SK-N-SH (cell line): ENCODE data around the gene AOC1. TPM values are rescaled to one million over a fixed set of nuclear protein-coding genes. Genes with fewer than 3 reads are reported as not detected.

Source experiments
- CTCF ChIA-PET: fragments of 300-600, 350-600 bp; formaldehyde crosslinking; extraction: SDS; loops from one replicate; lab custom pipeline; 2021; lab: Yijun Ruan, JAX
- POLR2A ChIA-PET: fragments of 350-600 bp; sonication (Branson Sonifier 250); formaldehyde crosslinking; extraction: SDS; loops from one replicate; lab custom pipeline; 2020; ENCODE audit warnings: antibody characterized with exemption, inconsistent platforms; lab: Yijun Ruan, JAX
- DNase-seq: peaks from one replicate; pipeline ENCODE4 v3.0.0; 2012
- H2AFZ ChIP-seq: fragments of 200-600 bp; sonication (generic); 2 replicates; pipeline ENCODE4 v1.8.1; 2016; ENCODE audit warnings: antibody characterized with exemption, mild to moderate bottlenecking, low read depth
- H3F3A ChIP-seq: fragments of 200-600 bp; sonication (generic); replicated peaks from 2 replicates; pipeline ENCODE3; 2016; ENCODE audit warnings: antibody characterized with exemption, mild to moderate bottlenecking; ENCODE audit not compliant: insufficient read depth
- H3K27ac ChIP-seq, 2 experiments: fragments of 200-500 bp in 1 of 2; fragments of 200-600 bp in 1 of 2; sonication (Bioruptor generic) in 1 of 2; sonication (generic), shearing (Covaris generic) in 1 of 2; 2 replicates each; pipeline versions ENCODE4 v1.5.1 to v1.6.1; 2014 to 2016; ENCODE audit warnings: low read depth in 2 of 2, inconsistent platforms in 1 of 2, low read length in 1 of 2, mild to moderate bottlenecking in 1 of 2, mixed read lengths in 1 of 2
- H3K27me3 ChIP-seq: fragments of 200-600 bp; sonication (generic), shearing (Covaris generic); 2 replicates; pipeline ENCODE4 v1.6.1; 2016; ENCODE audit warnings: mixed run types; ENCODE audit not compliant: insufficient read depth
- H3K36me3 ChIP-seq, 2 experiments: fragments of 200-500 bp in 1 of 2; fragments of 200-600 bp in 1 of 2; sonication (Bioruptor generic) in 1 of 2; sonication (generic) in 1 of 2; replicated peaks in 1 of 2; 2 replicates each; pipeline versions ENCODE3 to v1.5.1; 2014 to 2016; ENCODE audit warnings: low read length in 1 of 2, mild to moderate bottlenecking in 1 of 2; ENCODE audit not compliant: insufficient read depth in 2 of 2, control insufficient read depth in 1 of 2
- H3K4me1 ChIP-seq, 2 experiments: fragments of 200-500 bp in 1 of 2; fragments of 200-600 bp in 1 of 2; sonication (Bioruptor generic) in 1 of 2; sonication (generic), shearing (Covaris generic) in 1 of 2; 2 replicates each; pipeline versions ENCODE4 v1.5.1 to v1.6.1; 2014 to 2016; ENCODE audit warnings: low read depth in 1 of 2, low read length in 1 of 2, mixed run types in 1 of 2; ENCODE audit not compliant: insufficient read depth in 2 of 2, control insufficient read depth in 1 of 2
- H3K4me2 ChIP-seq: fragments of 200-600 bp; sonication (generic), shearing (Covaris generic); 2 replicates; pipeline ENCODE4 v1.6.1; 2017; ENCODE audit warnings: mixed run types
- H3K4me3 ChIP-seq, 2 experiments: fragments of 200-500 bp in 1 of 2; fragments of 200-600 bp in 1 of 2; sonication (Bioruptor generic) in 1 of 2; sonication (generic), shearing (Covaris generic) in 1 of 2; 2 replicates each; pipeline versions ENCODE4 v1.5.1 to v1.8.1; 2014 to 2016; ENCODE audit warnings: low read depth in 2 of 2, inconsistent platforms in 1 of 2, low read length in 1 of 2, mild to moderate bottlenecking in 1 of 2, mixed read lengths in 1 of 2, moderate library complexity in 1 of 2
- H3K79me2 ChIP-seq: fragments of 200-600 bp; sonication (generic); 2 replicates; pipeline ENCODE4 v1.8.1; 2017; ENCODE audit warnings: mild to moderate bottlenecking; ENCODE audit not compliant: insufficient read depth
- H3K9ac ChIP-seq: fragments of 200-600 bp; sonication (generic); 2 replicates; pipeline ENCODE4 v1.6.1; 2017; ENCODE audit warnings: mixed run types
- H3K9me2 ChIP-seq: fragments of 200-600 bp; sonication (generic); 2 replicates; pipeline ENCODE4 v1.6.1; 2017; ENCODE audit warnings: mixed run types
- H3K9me3 ChIP-seq: fragments of 200-600 bp; sonication (generic); 2 replicates; pipeline ENCODE4 v1.6.1; 2017; ENCODE audit warnings: mixed run types, mild to moderate bottlenecking, moderate library complexity
- H4K20me1 ChIP-seq: fragments of 200-600 bp; sonication (generic); 2 replicates; pipeline ENCODE4 v1.6.1; 2017; ENCODE audit warnings: mild to moderate bottlenecking, mixed run types; ENCODE audit not compliant: insufficient read depth
- CHD2 ChIP-seq: fragments of 150-350 bp; IDR thresholded peaks from 2 replicates; pipeline ENCODE4 v1.6.1; 2018; ENCODE audit warnings: low read length; ENCODE audit not compliant: partially characterized antibody
- ELF1 ChIP-seq: IDR thresholded peaks from 2 replicates; pipeline ENCODE4 v1.4.0; 2012
- EP300 ChIP-seq, 2 experiments: IDR thresholded peaks; 2 replicates each; pipeline versions ENCODE4 v1.4.0 to v1.6.1; 2012; ENCODE audit warnings: borderline replicate concordance in 1 of 2, low read depth in 1 of 2, low read length in 1 of 2
- FOXJ3 ChIP-seq: sonication (generic); formaldehyde crosslinking; IDR thresholded peaks from 2 replicates; pipeline ENCODE4 v1.5.1; 2020; ENCODE audit warnings: mild to moderate bottlenecking, missing genetic modification reagents
- FOXM1 ChIP-seq: IDR thresholded peaks from 2 replicates; pipeline ENCODE4 v1.4.0; 2012; ENCODE audit warnings: low read depth, mild to moderate bottlenecking
- GABPA ChIP-seq: IDR thresholded peaks from 2 replicates; pipeline ENCODE4 v1.4.0; 2012; ENCODE audit warnings: low read depth, mild to moderate bottlenecking
- GATA2 ChIP-seq: sonication (generic); formaldehyde crosslinking; IDR thresholded peaks from 2 replicates; pipeline ENCODE4 v1.5.0; 2020; ENCODE audit warnings: mild to moderate bottlenecking, missing genetic modification reagents
- MAX ChIP-seq: IDR thresholded peaks from 2 replicates; pipeline ENCODE4 v1.4.0; 2012; ENCODE audit warnings: low read depth
- MEF2A ChIP-seq: IDR thresholded peaks from 2 replicates; pipeline ENCODE4 v1.4.0; 2012; ENCODE audit warnings: low read depth, borderline replicate concordance
- NRF1 ChIP-seq: IDR thresholded peaks from 2 replicates; pipeline ENCODE4 v1.6.1; 2012; ENCODE audit warnings: low read depth, mild to moderate bottlenecking, low read length
- POLR2AphosphoS5 ChIP-seq: IDR thresholded peaks from 2 replicates; pipeline ENCODE4 v1.6.1; 2012; ENCODE audit warnings: low read depth, low read length
- SMC3 ChIP-seq: IDR thresholded peaks from 2 replicates; pipeline ENCODE4 v1.6.1; 2012; ENCODE audit warnings: low read depth, low read length, improper control_type of control experiment
- ZBTB33 ChIP-seq: IDR thresholded peaks from 2 replicates; pipeline ENCODE4 v1.4.0; 2012; ENCODE audit warnings: low read depth, borderline replicate concordance
- WGBS: methylation state at CpG from one replicate; pipeline ENCODE4 v1.1.6; 2017; ENCODE audit warnings: low lambda C conversion rate; 5-methylcytosine and 5-hydroxymethylcytosine counted together
- polyA plus RNA-seq, 3 experiments: library from polyadenylated mRNA; depleted of rRNA; stranded (reverse); fragments of >200 nt; gene quantifications; 2 replicates each; pipeline ENCODE4 v1.2.3, GENCODE V29; 2012
- TF ChIP-seq, protein P1 (sequence below): fragments of 150-350 bp; IDR thresholded peaks from 2 replicates; pipeline ENCODE4 v1.6.1; 2017; ENCODE audit warnings: antibody characterized with exemption, low read length, low read depth, borderline replicate concordance

AOC1 gene
- polyA plus RNA-seq, 1 of the 3 experiments (the other 2 are of a cell fraction): not detected

DNA sequence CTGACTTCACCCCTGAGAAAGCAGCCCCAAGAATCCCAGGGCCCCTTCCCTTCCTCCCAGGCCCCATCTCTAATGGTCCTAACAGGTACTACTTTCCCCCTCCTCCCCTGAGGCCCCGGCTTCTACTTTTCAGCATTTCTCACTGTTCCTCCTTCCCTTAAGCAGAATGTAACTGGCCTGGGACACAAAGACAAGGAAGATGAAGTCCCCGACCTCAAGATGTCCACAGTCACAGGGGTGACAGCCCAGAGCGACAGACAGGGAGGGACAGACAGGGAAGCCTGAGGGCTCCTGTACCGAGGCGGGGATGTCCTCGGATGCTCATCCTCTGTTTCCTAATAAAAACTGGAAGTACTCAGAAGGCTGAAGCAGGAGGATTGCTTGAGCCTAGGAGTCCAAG lies 11.6 kb downstream of the AOC1 start:
- no peak overlapping the region for H3K27ac ChIP-seq
- no peak overlapping the region for H2AFZ ChIP-seq
- CTCF ChIA-PET: interaction anchor here (1.0 to 1.3 kb wide), 3 partner anchors 75 to 125 kb away, joined by 3 to 4 read pairs (median 3); no protein-coding TSS in a partner anchor
- H3K4me1 ChIP-seq: peaks cover 0 to 9% of the 10 kb centered on the region in 2 experiments; a peak in 1 of 4 replicates
- H3K79me2 ChIP-seq: no peaks in the 10 kb centered on the region
- TF ChIP-seq SMC3 (no peak), MEF2A (no peak), FOXJ3 (CRISPR knock-in tag) (no peak), EP300 (IDR thresholded peaks at IDR 0.05; ENCODE audit: borderline replicate concordance in 1 of 2, low read depth in 1 of 2, low read length in 1 of 2) (no peak), CHD2 (no peak), POLR2AphosphoS5 (no peak), ELF1 (no peak), FOXM1 (no peak), GABPA (no peak), NRF1 (no peak), GATA2 (CRISPR knock-in tag) (no peak)
- TF ChIP-seq, protein P1, sequence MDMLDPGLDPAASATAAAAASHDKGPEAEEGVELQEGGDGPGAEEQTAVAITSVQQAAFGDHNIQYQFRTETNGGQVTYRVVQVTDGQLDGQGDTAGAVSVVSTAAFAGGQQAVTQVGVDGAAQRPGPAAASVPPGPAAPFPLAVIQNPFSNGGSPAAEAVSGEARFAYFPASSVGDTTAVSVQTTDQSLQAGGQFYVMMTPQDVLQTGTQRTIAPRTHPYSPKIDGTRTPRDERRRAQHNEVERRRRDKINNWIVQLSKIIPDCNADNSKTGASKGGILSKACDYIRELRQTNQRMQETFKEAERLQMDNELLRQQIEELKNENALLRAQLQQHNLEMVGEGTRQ: no peak
- POLR2A ChIA-PET: no interaction called here
- no peak for DNase-seq
- H3K9me3 ChIP-seq: no peaks in the 10 kb centered on the region
- no peaks in the 10 kb centered on the region for H3F3A ChIP-seq
- H4K20me1 ChIP-seq: no peaks in the 10 kb centered on the region
- H3K4me3 ChIP-seq: no peak overlapping the region
- no peak overlapping the region for H3K9ac ChIP-seq
- WGBS: 45% methylated on average over 6 of the region's 6 CpGs
- no peak overlapping the region for H3K4me2 ChIP-seq
- H3K36me3 ChIP-seq: no peaks in the 10 kb centered on the region
- no peaks in the 10 kb centered on the region for H3K27me3 ChIP-seq
- no peaks in the 10 kb centered on the region for H3K9me2 ChIP-seq

- ChIA-PET POLR2A (interaction anchor here (0.7 kb wide), 1 partner anchor 22 kb away, joined by 4 read pairs; no protein-coding TSS in a partner anchor), CTCF (interaction anchor here (1.0 to 6.9 kb wide), 7 partner anchors 11 to 151 kb away, joined by 3 to 52 read pairs (median 7); no protein-coding TSS in a partner anchor)
- H3K27ac ChIP-seq: 0 out of 4 replicates have a peak overlapping the region, but pooled peaks of 1 of the 2 experiments have one; percentile 5
- no peaks in the 10 kb centered on the region for H3F3A ChIP-seq
- no peak for TF ChIP-seq GABPA
- TF ChIP-seq MEF2A: no peak
- TF ChIP-seq ZBTB33: no peak
- TF ChIP-seq MAX: no peak
- no peak for TF ChIP-seq CHD2
- WGBS: 22% methylated on average over 4 of the region's 4 CpGs
- no peak overlapping the region for H3K4me2 ChIP-seq
- H3K9ac ChIP-seq: no peak overlapping the region
- no peaks in the 10 kb centered on the region for H4K20me1 ChIP-seq
- H3K9me2 ChIP-seq: no peaks in the 10 kb centered on the region
- H3K79me2 ChIP-seq: no peaks in the 10 kb centered on the region
- H3K36me3 ChIP-seq: no peaks in the 10 kb centered on the region
- no peaks in the 10 kb centered on the region for H3K27me3 ChIP-seq
- H3K9me3 ChIP-seq: 0 out of 2 replicates have a peak, but pooled peaks cover 3% of the 10 kb centered on the region
- H2AFZ ChIP-seq: no peak overlapping the region
- no peak overlapping the region for H3K4me3 ChIP-seq
- DNase-seq: no peak
- H3K4me1 ChIP-seq: peaks cover 0 to 4% of the 10 kb centered on the region in 2 experiments; a peak in 1 of 4 replicates
These were observed 14.7 kb downstream of the AOC1 start for GRCh38 chr7:150866932-150867564.
